ENCODE results near the gene SH3BP2.

The SH3BP2 gene

DNA sequence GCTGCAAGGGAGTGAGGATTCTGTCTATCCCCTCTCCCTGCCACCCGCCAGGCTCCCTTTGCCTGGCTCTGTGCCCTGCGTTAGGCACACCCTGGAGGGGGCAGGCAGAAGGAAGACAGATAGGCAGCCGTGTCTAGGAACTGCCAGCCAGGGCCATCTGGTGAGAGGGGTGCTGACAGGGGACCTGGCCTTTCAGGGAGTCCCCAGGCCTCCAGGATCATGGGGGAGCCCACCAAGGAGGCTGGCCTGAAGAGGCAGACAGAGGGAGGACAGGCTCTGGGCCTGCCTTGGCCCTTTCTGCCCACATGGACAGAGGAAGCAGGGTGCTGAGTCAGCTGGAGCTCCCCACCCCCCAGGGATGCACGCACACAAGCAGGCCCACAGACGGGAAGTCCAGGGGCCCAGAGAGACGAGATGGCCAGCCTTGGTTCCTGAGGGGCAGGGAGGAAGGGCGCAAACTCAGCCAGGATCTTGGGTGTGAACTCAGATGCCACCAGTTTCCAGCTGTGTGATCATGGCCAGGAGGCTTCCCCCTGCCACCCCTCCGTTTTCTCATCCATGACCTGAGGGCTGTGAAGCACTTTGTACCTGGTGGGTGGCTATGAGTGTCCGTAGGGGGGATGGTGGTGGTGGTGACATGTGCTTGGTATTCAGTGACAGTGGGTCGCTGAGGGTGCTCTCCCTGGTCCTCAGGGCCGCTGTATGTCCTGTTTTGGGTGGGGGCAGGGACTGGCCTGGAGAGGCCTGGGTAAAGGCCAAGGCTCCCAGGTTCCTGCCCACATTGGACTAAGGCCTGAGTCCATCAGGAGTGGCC is 1.8 kb downstream of the SH3BP2 start:
- peak overlapping the region; percentile 69 for H3K27ac ChIP-seq (ENCODE audit: low read depth, low read length)
- no peak overlapping the region for H3K9ac ChIP-seq (ENCODE audit: low read length)
- H3K27me3 ChIP-seq (ENCODE audit: control insufficient read depth in 1 of 2, insufficient read depth in 2 of 2, low read length in 2 of 2): no peaks in the 10 kb centered on the region
- H3K36me3 ChIP-seq (ENCODE audit: insufficient read depth, low read length): no peaks in the 10 kb centered on the region
- no peaks in the 10 kb centered on the region for H3K9me3 ChIP-seq (ENCODE audit: low read length)
- peaks cover 46% of the 10 kb centered on the region for H3K4me1 ChIP-seq (ENCODE audit: insufficient read depth, low read length)
- peak overlapping the region in 1 of 2 donors; percentile 58 for H3K4me3 ChIP-seq (ENCODE audit: low read depth in 1 of 2, low read length in 2 of 2)

DNA sequence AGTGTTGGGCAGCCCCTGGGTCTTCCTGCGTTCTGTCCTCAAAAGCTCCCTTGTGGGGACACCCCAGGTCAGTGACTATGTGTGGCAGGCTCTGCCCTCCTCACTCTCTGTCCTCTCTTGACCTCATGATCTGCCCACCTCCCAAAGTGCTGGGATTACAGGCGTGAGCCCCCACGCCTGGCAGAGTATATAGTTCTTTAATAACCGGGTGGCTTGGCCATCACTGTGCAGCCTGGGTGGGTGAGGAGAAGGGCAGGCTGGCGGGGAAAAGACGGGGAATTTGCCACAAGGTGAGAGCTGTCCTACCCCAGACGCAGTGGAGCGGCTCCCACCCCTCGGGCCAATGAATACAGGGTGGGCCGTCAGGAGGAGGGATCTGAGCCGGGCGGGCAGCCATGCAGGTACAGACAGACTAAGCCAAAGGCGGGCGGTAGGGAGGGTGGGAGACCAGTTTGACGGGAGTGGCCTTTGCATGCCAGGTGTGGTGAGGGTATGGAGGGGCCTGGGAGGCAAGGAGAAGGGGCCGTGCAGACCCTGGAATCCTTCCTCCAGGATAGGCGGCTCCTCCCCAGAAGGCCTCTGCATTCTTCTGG is 2.5 kb downstream of the SH3BP2 start:
- Histone ChIP-seq H3K27me3 (ENCODE audit: control insufficient read depth in 1 of 2, insufficient read depth in 2 of 2, low read length in 2 of 2) (no peaks in the 10 kb centered on the region), H3K36me3 (ENCODE audit: insufficient read depth, low read length) (no peaks in the 10 kb centered on the region), H3K9ac (ENCODE audit: low read length) (no peak overlapping the region), H3K4me1 (ENCODE audit: insufficient read depth, low read length) (peaks cover 47% of the 10 kb centered on the region), H3K27ac (ENCODE audit: low read depth, low read length) (no peak overlapping the region), H3K4me3 (ENCODE audit: low read depth in 1 of 2, low read length in 2 of 2) (no peak overlapping the region), H3K9me3 (ENCODE audit: low read length) (no peaks in the 10 kb centered on the region)

DNA sequence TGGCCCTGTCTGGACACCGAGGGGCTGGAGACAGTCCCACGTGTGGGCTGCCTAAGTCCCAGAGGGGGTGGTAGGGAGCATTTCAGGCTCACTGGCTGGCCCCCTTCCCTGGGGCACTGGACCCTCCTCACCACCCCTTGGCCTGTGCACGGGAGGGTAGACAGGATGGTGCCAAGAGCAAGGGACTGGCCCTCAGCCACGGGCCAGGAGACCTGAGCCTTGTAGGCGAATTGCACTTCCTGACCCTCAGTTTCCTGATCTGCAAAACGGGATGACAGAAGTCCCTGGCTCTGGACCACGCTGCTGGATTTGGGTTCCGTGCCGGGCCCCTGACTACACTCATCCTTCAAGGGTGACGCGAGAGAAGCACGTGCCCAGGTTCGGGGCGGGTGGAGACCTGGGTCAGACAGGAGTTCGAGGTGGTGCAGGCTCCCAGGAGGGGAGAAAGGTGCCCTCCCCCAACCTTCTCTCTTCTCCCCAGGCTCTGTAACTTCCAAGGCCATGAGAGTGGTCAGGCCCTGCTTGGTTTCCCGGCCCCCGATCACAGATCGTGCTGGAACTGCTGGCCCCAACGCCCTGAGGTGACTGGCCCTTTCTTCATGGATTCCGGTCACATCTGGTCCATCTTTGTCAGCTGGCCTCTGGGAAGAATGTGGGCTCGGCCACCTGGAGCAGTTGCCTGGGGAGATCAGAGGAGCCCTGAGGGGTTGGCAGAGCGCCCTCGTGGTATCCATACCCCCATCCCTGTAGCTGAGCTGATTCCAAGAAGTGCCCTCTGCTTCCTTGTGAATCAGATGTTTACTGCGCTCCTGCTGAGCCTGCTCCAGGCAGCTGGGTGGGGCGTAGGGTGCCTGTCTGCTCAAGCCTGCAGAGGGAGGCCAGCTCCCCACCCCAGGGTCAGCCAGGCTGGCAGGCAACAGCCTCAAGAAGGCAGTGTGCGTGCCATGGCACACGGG is 3.3 kb downstream of the SH3BP2 start:
- H3K4me3 ChIP-seq (ENCODE audit: low read depth in 1 of 2, low read length in 2 of 2): no peak overlapping the region
- no peak overlapping the region for H3K27ac ChIP-seq (ENCODE audit: low read depth, low read length)
- H3K9ac ChIP-seq (ENCODE audit: low read length): no peak overlapping the region
- peaks cover 0 to under 1% of the 10 kb centered on the region in 2 donors for H3K27me3 ChIP-seq (ENCODE audit: control insufficient read depth in 1 of 2, insufficient read depth in 2 of 2, low read length in 2 of 2)
- no peaks in the 10 kb centered on the region for H3K36me3 ChIP-seq (ENCODE audit: insufficient read depth, low read length)
- H3K9me3 ChIP-seq (ENCODE audit: low read length): no peaks in the 10 kb centered on the region
- peaks cover 53% of the 10 kb centered on the region for H3K4me1 ChIP-seq (ENCODE audit: insufficient read depth, low read length)

DNA sequence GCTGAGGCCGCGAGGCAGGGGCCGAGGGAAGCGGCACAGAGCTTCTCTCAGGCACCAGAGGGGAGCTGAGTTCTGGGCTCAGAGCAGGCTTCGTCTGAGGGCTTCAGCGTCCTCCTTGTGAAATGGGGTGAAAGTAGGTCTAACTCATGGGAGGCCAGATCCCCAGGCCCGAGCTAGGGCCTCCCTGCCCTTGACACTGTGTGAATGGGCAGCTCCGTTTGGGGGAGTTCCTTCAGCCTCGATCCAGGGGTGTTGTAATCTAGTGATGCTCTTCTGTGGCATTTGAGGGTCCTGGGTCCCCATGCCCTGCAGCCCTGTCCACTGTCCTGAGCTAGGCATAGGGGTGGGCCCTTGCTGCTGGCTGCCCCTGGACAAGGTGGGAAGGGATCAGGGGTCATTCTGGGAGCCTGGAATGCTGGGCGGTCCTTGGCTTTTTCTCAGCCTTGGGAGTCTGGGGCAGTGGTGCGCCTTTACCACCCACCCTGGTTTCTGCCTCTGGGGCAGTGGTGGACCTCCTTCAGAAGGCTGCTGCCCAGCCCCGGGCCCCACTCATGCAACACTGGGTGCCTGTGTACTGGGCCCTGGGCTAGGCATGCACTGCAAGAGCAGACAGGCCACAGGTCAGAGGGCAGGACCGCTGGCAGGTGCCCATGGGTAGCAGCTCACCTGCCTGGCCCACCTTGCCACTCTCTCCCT is 4.1 kb downstream of the SH3BP2 start:
- Histone ChIP-seq H3K27me3 (ENCODE audit: control insufficient read depth in 1 of 2, insufficient read depth in 2 of 2, low read length in 2 of 2) (peaks cover 0 to 4% of the 10 kb centered on the region in 2 donors), H3K36me3 (ENCODE audit: insufficient read depth, low read length) (no peaks in the 10 kb centered on the region), H3K4me1 (ENCODE audit: insufficient read depth, low read length) (peaks cover 60% of the 10 kb centered on the region), H3K27ac (ENCODE audit: low read depth, low read length) (no peak overlapping the region), H3K9me3 (ENCODE audit: low read length) (no peaks in the 10 kb centered on the region), H3K4me3 (ENCODE audit: low read depth in 1 of 2, low read length in 2 of 2) (no peak overlapping the region), H3K9ac (ENCODE audit: low read length) (no peak overlapping the region)

DNA sequence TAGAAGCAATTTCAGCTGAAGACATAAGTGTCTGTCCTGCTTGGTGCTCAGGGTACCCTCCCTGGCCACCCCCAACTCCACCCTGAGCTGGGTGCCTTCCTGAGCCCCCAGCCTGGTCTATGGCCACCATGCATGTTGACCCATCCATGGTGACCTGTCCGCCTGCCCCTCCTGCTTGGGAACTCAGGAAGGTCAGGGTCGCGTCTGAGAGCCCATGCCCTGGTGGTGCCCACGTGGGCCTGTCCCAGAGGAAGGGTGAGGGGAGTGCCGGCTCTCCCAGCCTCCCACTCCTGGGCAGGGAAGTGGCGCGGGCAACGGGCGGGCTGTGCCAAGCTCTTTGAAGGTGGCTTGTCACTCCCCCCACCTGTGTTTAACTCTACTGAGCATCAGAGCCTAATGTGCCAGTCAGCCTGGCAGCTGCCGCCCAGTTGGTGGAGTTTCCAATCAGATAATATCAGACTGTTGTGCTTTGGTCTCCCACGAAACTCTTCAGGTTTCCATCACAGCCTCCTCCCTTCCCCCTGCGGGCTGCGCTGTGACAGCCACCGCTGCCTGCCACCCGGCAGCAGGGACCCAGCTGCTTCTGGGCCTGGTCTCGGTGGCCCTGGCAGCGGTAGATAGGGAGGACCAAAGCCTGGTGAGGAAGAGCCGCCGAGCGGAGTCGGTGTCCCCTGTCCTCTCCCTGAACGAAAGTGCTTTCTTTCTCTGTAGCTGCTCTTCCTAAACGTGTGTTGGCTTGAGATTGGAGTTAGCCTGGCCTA is 4.8 kb downstream of the SH3BP2 start:
- Histone ChIP-seq H3K36me3 (ENCODE audit: insufficient read depth, low read length) (no peaks in the 10 kb centered on the region), H3K9me3 (ENCODE audit: low read length) (no peaks in the 10 kb centered on the region), H3K4me3 (ENCODE audit: low read depth in 1 of 2, low read length in 2 of 2) (no peak overlapping the region), H3K4me1 (ENCODE audit: insufficient read depth, low read length) (peaks cover 60% of the 10 kb centered on the region), H3K27ac (ENCODE audit: low read depth, low read length) (no peak overlapping the region), H3K27me3 (ENCODE audit: control insufficient read depth in 1 of 2, insufficient read depth in 2 of 2, low read length in 2 of 2) (peaks cover 0 to 4% of the 10 kb centered on the region in 2 donors), H3K9ac (ENCODE audit: low read length) (no peak overlapping the region)

DNA sequence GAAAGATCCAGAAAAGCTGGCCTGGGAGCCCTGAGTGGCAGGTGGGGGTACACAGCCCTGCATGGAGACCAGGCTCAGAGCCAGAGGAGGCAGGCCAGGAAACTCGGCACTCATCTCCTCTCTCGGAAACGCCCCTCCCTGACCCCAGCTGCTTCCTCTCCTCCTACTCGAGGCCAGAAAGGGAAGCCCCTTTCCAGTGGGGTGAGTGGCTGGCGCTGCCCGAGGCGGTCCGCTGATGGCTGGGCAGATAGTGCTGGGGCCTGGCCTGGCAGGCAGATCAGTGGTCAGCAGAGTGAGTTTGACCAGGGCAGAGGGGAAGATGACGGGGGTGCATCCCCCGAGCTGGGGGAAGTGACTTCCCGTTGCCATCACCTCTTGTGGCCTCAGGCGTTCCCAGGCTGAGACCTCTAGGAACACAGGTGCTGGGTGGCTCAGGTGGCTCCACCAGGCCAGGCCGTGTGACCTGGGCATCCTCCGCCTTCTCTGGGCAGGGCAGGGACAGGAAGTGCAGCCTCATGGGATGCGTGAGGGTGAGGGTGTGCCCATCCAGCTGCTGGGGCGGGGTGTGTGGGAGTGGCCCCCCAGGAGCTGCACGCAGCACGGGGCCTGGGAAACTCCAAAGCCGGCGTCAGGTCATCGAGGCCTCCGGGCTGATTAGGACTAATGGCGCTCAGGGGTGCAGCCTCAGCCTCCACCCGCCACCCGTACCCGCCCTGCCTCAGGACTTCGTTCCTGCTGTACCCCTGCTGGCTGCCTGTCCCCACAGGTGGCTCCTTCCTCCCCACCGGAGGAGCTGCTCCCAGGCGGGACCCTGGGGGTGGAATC is 5.7 kb downstream of the SH3BP2 start:
- Histone ChIP-seq H3K4me3 (ENCODE audit: low read depth in 1 of 2, low read length in 2 of 2) (no peak overlapping the region), H3K9ac (ENCODE audit: low read length) (no peak overlapping the region), H3K27me3 (ENCODE audit: control insufficient read depth in 1 of 2, insufficient read depth in 2 of 2, low read length in 2 of 2) (peaks cover 0 to 4% of the 10 kb centered on the region in 2 donors), H3K9me3 (ENCODE audit: low read length) (no peaks in the 10 kb centered on the region), H3K36me3 (ENCODE audit: insufficient read depth, low read length) (no peaks in the 10 kb centered on the region), H3K27ac (ENCODE audit: low read depth, low read length) (no peak overlapping the region), H3K4me1 (ENCODE audit: insufficient read depth, low read length) (peaks cover 58% of the 10 kb centered on the region)

DNA sequence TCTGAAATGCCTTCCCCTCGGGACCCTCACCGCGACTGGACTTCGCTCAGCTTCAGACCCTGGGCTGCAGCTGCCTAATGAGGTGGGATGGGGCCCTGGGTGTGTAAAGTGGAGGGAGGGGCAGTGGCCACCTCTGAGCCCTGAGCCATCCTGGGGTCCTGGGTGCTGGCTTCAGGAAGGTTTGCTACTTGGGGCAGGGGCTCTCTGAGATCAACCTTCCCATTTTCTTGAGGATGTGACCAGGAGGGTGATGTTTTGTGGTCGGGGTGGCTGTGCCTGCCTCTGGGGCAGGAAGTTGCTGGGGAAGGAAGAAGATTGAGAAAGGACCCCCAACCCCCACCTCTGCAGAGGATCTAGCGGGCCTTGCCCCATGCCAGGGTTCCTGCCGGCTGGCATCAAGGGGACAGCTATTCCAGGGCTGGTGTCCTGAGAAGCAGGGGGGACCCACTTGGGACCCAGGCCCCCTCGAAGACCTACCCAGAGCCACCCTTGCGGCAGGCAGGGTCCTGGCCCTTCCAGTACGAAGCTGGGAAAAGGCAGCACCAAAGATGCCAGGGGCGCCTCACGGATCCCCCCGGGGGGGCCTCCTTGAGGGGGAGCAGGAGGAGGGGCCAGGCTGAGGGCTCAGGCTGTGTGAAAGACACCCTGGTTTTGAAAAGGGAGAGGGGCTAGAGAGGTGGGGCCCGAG is 6.5 kb downstream of the SH3BP2 start:
- H3K27me3 ChIP-seq (ENCODE audit: control insufficient read depth in 1 of 2, insufficient read depth in 2 of 2, low read length in 2 of 2): peaks cover 0 to 4% of the 10 kb centered on the region in 2 donors
- no peak overlapping the region for H3K4me3 ChIP-seq (ENCODE audit: low read depth in 1 of 2, low read length in 2 of 2)
- H3K9me3 ChIP-seq (ENCODE audit: low read length): no peaks in the 10 kb centered on the region
- peaks cover 53% of the 10 kb centered on the region for H3K4me1 ChIP-seq (ENCODE audit: insufficient read depth, low read length)
- no peak overlapping the region for H3K27ac ChIP-seq (ENCODE audit: low read depth, low read length)
- H3K36me3 ChIP-seq (ENCODE audit: insufficient read depth, low read length): no peaks in the 10 kb centered on the region
- no peak overlapping the region for H3K9ac ChIP-seq (ENCODE audit: low read length)

DNA sequence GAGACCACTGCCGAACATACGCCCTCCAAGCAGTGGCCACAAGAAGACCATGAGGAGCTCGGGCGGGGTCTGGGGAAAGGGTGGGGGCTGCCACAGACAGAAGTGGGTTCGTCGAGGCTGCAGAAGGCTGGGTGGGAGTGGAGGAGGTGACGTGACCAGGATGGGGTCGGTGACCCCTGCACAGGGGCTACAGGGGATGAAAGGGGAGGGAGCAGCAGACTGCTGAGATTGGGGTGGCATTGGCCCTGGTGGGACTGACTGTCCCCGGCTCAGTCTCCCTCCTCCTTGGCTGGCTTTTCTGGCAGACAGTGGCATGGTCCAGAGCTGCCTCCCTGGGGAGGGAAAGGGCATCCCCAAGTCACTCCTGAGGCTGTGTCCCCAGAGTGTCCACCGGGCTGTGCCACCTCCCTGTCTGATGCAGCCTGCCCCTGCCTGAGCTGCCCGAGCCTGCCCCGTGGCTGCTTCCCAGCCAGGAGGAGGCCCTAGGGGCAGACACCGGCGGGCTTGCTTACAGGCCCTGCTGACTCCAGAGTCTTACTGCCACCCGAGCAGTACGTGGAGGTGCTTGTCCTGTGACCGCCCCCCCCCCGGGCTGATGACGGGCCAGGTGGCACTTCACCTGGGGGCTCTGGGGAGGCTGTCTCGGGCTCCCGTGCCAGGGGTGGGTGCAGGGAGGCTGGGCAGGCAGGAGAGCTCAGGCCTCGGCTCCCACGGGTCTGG is 7.2 kb downstream of the SH3BP2 start:
- Histone ChIP-seq H3K36me3 (ENCODE audit: insufficient read depth, low read length) (no peaks in the 10 kb centered on the region), H3K27ac (ENCODE audit: low read depth, low read length) (peak overlapping the region; percentile 66), H3K4me1 (ENCODE audit: insufficient read depth, low read length) (peaks cover 50% of the 10 kb centered on the region), H3K9me3 (ENCODE audit: low read length) (no peaks in the 10 kb centered on the region), H3K4me3 (ENCODE audit: low read depth in 1 of 2, low read length in 2 of 2) (peak overlapping the region in 1 of 2 donors; percentile 27), H3K27me3 (ENCODE audit: control insufficient read depth in 1 of 2, insufficient read depth in 2 of 2, low read length in 2 of 2) (peaks cover 0 to 4% of the 10 kb centered on the region in 2 donors), H3K9ac (ENCODE audit: low read length) (no peak overlapping the region)
